WTC11 (cell line): ENCODE results near the gene PADI2.

Source experiments
- CTCF ChIP-seq: fragments of 200-600 bp; IDR thresholded peaks from 2 replicates; pipeline ENCODE4 v1.8.0; 2022; ENCODE audit warnings: antibody characterized with exemption
- FOXJ3 ChIP-seq: sonication (generic); formaldehyde crosslinking; IDR thresholded peaks from 2 replicates; pipeline ENCODE4 v1.9.0; 2021; ENCODE audit warnings: missing genetic modification reagents, mild to moderate bottlenecking, borderline replicate concordance
- FOXP4 ChIP-seq: sonication (generic); formaldehyde crosslinking; IDR thresholded peaks from 2 replicates; pipeline ENCODE4 v1.8.0; 2022; ENCODE audit warnings: mild to moderate bottlenecking, missing genetic modification reagents
- NFATC4 ChIP-seq: fragments of 250-450 bp; sonication (Bioruptor Pico); IDR thresholded peaks from 2 replicates; pipeline ENCODE4 v1.9.0; 2021; ENCODE audit warnings: mild to moderate bottlenecking
- NFE2L1 ChIP-seq: sonication (generic); formaldehyde crosslinking; IDR thresholded peaks from 2 replicates; pipeline ENCODE4 v1.8.1; 2023; ENCODE audit warnings: missing genetic modification reagents
- NR1H2 ChIP-seq: sonication (generic); formaldehyde crosslinking; IDR thresholded peaks from 2 replicates; pipeline ENCODE4 v1.9.0; 2021; ENCODE audit warnings: mild to moderate bottlenecking, moderate library complexity, missing genetic modification reagents
- SMAD3 ChIP-seq: sonication (generic); formaldehyde crosslinking; IDR thresholded peaks from 2 replicates; pipeline ENCODE4 v1.8.0; 2022; ENCODE audit warnings: missing genetic modification reagents, mild to moderate bottlenecking, borderline replicate concordance
- SP1 ChIP-seq: sonication (generic); formaldehyde crosslinking; conservative IDR thresholded peaks from 2 replicates; pipeline ENCODE4 v1.8.1; 2022; ENCODE audit warnings: missing genetic modification reagents
- USF2 ChIP-seq: sonication (generic); formaldehyde crosslinking; IDR thresholded peaks from 2 replicates; pipeline ENCODE4 v1.8.1; 2023; ENCODE audit warnings: mild to moderate bottlenecking, missing genetic modification reagents, moderate library complexity

GRCh38 chr1:17095141-17095540, 24.1 kb downstream of the PADI2 start:
- no peak for TF ChIP-seq CTCF
- no peak for TF ChIP-seq USF2 (CRISPR knock-in tag)
- TF ChIP-seq SP1 (CRISPR knock-in tag): no peak
- no peak for TF ChIP-seq FOXJ3 (CRISPR knock-in tag)
- TF ChIP-seq NFE2L1 (CRISPR knock-in tag): no peak
- no peak for TF ChIP-seq NFATC4 (CRISPR knock-in tag)
- TF ChIP-seq NR1H2: no peak
- no peak for TF ChIP-seq FOXP4 (CRISPR knock-in tag)
- TF ChIP-seq SMAD3 (CRISPR knock-in tag): no peak
